Naive thymus-derived CD4-positive, alpha-beta T cell (primary cell): ENCODE results near the gene EXD3. TPM values are rescaled to one million over a fixed set of nuclear protein-coding genes. Genes with fewer than 3 reads are reported as not detected.

Experiments used
- ATAC-seq: fragments of 150-1000 bp; cut with Tn5 transposase; 2 replicates; pipeline ENCODE4 v1.10.0; 2021; ENCODE audit warnings: mild to moderate bottlenecking, moderate library complexity
- CTCF ChIA-PET: fragments of 350-600 bp; sonication (Branson Sonifier 250); formaldehyde crosslinking; loops from one replicate; lab custom pipeline; 2021; ENCODE audit warnings: antibody characterized with exemption; lab: Charles Lee
- POLR2A ChIA-PET: fragments of 350-600 bp; sonication (Branson Sonifier 250); formaldehyde crosslinking; loops from one replicate; lab custom pipeline; 2021; ENCODE audit warnings: antibody characterized with exemption, inconsistent platforms; lab: Charles Lee
- DNase-seq, 9 donors: peaks; one replicate each; pipeline versions ENCODE4 v3.0.0 to v3.0.0-alpha.2; 2020 to 2022; ENCODE audit warnings: mixed read lengths in 1 of 9
- H3K27ac ChIP-seq: one replicate; pipeline ENCODE4 v1.7.0; 2013; ENCODE audit warnings: mild to moderate bottlenecking, low read depth, low read length, moderate library complexity
- H3K27me3 ChIP-seq, 2 donors: one replicate each; pipeline ENCODE4 v1.7.0; 2013; ENCODE audit warnings: low read length in 2 of 2, mild to moderate bottlenecking in 2 of 2, moderate library complexity in 2 of 2; ENCODE audit not compliant: control insufficient read depth in 2 of 2, insufficient read depth in 2 of 2
- H3K36me3 ChIP-seq, 3 experiments: 1 replicate in 2 of 3; 2 replicates in 1 of 3; pipeline ENCODE4 v1.7.0; 2013; ENCODE audit warnings: low read length in 3 of 3, mild to moderate bottlenecking in 3 of 3, moderate library complexity in 1 of 3; ENCODE audit not compliant: insufficient read depth in 3 of 3, control insufficient read depth in 2 of 3
- H3K4me1 ChIP-seq, 2 donors: one replicate each; pipeline ENCODE4 v1.7.0; 2013; ENCODE audit warnings: low read length in 2 of 2, mild to moderate bottlenecking in 2 of 2, moderate library complexity in 1 of 2; ENCODE audit not compliant: control insufficient read depth in 2 of 2, insufficient read depth in 2 of 2
- H3K4me3 ChIP-seq: 2 replicates; pipeline ENCODE4 v1.7.0; 2013; ENCODE audit warnings: mild to moderate bottlenecking, low read length
- H3K9me3 ChIP-seq, 3 experiments: 1 replicate in 2 of 3; 2 replicates in 1 of 3; pipeline ENCODE4 v1.7.0; 2013; ENCODE audit warnings: low read length in 3 of 3; ENCODE audit not compliant: control insufficient read depth in 2 of 3
- H3K27ac Mint-ChIP-seq, 9 donors: one replicate each; pipeline ENCODE4 v1.8.0; 2020 to 2022; ENCODE audit warnings: mixed read lengths in 9 of 9, mild to moderate bottlenecking in 8 of 9, moderate library complexity in 5 of 9, inconsistent platforms in 2 of 9
- H3K27me3 Mint-ChIP-seq, 5 donors: one replicate each; pipeline ENCODE4 v1.8.0; 2021 to 2022; ENCODE audit warnings: mixed read lengths in 5 of 5, mild to moderate bottlenecking in 1 of 5
- H3K36me3 Mint-ChIP-seq, 5 donors: one replicate each; pipeline ENCODE4 v1.8.0; 2020 to 2022; ENCODE audit warnings: mixed read lengths in 5 of 5, mild to moderate bottlenecking in 3 of 5, inconsistent platforms in 1 of 5
- H3K4me1 Mint-ChIP-seq, 7 donors: one replicate each; pipeline ENCODE4 v1.8.0; 2020 to 2022; ENCODE audit warnings: mixed read lengths in 7 of 7, mild to moderate bottlenecking in 3 of 7, inconsistent platforms in 1 of 7
- H3K4me3 Mint-ChIP-seq, 10 donors: one replicate each; pipeline ENCODE4 v1.8.0; 2020 to 2022; ENCODE audit warnings: mild to moderate bottlenecking in 10 of 10, mixed read lengths in 10 of 10, moderate library complexity in 6 of 10, inconsistent platforms in 2 of 10
- H3K9me3 Mint-ChIP-seq, 11 donors: one replicate each; pipeline ENCODE4 v1.8.0; 2020 to 2022; ENCODE audit warnings: mixed read lengths in 11 of 11, mild to moderate bottlenecking in 4 of 11, inconsistent platforms in 1 of 11, moderate library complexity in 1 of 11
- intact Hi-C, 2 donors: fragments of 100-400 bp; cut with micrococcal nuclease; formaldehyde crosslinking; loops; one replicate each; pipeline ENCODE4 v1.15.1; 2023
- polyA plus RNA-seq, 2 donors: library from polyadenylated mRNA; unstranded; fragments of 300-500 nt; fragmentation: Illumina TruSeq; gene quantifications; one replicate each; pipeline ENCODE4 v1.2.3, GENCODE V29; 2021
- total RNA-seq, 6 experiments: library from RNA in 5 of 6; stranded (reverse) in 5 of 6; gene quantifications; 1 replicate in 5 of 6; 2 replicates in 1 of 6; pipeline ENCODE4 v1.2.3 and lab custom pipeline; 2021 to 2026

Gene EXD3
- total and polyA plus RNA-seq, 7 experiments from 2014 or later, result 3.5 to 27.2 (median 23.4) TPM

DNA sequence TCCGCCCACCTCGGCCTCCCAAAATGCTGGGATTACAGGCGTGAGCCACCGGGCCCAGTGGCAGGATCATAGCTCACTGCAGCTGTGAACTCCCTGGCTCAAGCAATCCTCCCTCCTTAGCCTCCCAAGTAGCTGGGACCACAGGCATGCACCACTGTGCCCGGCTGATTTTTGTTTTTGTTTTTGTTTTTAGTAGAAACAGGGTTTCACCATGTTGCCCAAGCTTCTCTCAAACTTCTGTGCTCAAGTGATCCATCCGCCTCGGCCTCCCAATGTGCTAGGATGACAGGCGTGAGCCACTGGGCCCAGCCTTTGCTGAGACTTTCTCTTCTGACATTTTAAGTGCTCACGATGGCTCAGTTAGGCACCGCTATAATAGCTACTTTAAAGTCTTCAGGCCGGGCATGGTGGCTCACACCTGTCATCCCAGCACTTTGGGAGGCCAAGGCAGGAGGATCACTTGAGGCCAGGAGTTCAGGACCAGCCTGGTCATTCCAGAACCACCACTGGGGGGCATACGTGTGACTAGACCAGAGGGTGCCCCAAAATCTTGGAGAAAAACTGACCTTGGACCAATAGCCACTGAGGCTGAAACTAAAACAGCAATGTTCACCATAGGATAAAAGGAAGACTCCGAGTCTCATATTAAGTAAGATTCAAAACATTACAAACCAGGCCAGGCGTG is 21.3 kb upstream of the EXD3 start:
- peak in 1 of 9 donors; percentile 6 for DNase-seq
- no peak for ATAC-seq

DNA sequence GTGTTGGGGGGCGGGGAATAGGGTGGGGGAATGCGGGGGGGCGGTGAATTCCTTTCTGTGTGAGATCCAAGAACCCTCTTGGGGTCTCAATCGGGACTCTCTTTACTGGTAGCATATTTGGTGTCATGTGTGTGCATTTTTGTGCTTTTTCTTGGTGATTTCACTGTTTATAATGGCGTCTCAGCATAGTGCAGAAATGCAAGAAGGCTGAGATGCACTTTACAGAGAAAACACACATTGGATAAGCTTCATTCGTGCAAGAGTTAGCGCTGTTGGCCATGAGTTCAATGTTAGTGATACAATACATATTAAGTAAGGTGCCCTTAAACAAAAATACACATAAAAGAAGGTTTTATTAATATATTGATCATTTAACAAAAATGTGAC is 19.0 kb upstream of the EXD3 start:
- peak overlapping the region in 3 of 9 donors; percentile 34 to 86 (median 78) for H3K27ac Mint-ChIP-seq
- Histone ChIP-seq H3K36me3 (no peaks in the 10 kb centered on the region), H3K9me3 (no peaks in the 10 kb centered on the region), H3K27ac (no peak overlapping the region), H3K4me3 (no peak overlapping the region), H3K27me3 (no peaks in the 10 kb centered on the region), H3K4me1 (peaks cover 6 to 10% of the 10 kb centered on the region in 2 donors)
- H3K27me3 Mint-ChIP-seq, result peaks cover 9 to 26% (median 11%) of the 10 kb centered on the region in 5 donors
- peaks cover 0 to 2% (median 0%) of the 10 kb centered on the region in 11 donors for H3K9me3 Mint-ChIP-seq
- H3K4me3 Mint-ChIP-seq, result peak overlapping the region; percentile 56 to 89 (median 79)
- H3K4me1 Mint-ChIP-seq, result peaks cover 8 to 28% (median 19%) of the 10 kb centered on the region in 7 donors
- intact Hi-C loops, result no loop called here
- DNase-seq (no peak), ATAC-seq (no peak)
- ChIA-PET POLR2A (interaction anchor here (0.6 kb wide), 1 partner anchor 25 kb away, joined by 3 read pairs; no protein-coding TSS in a partner anchor), CTCF (interaction anchor here (3.0 kb wide), 1 partner anchor 18 kb away, joined by 19 read pairs; the partner anchor contains the start of genes EXD3 and NOXA1)
- H3K36me3 Mint-ChIP-seq, result peaks cover 0 to 3% (median 0%) of the 10 kb centered on the region in 5 donors

More for the DNA sequence above, 21.3 kb upstream of the EXD3 start:
- Mint-ChIP-seq H3K27ac (peak overlapping the region in 2 of 9 donors; percentile 30 to 33), H3K36me3 (peaks cover 0 to 3% (median 0%) of the 10 kb centered on the region in 5 donors), H3K4me1 (peaks cover 8 to 37% (median 29%) of the 10 kb centered on the region in 7 donors), H3K9me3 (peaks cover 0 to 2% (median 0%) of the 10 kb centered on the region in 11 donors), H3K4me3 (no peak overlapping the region), H3K27me3 (peaks cover 9 to 26% (median 10%) of the 10 kb centered on the region in 5 donors)
- peaks cover 6 to 10% of the 10 kb centered on the region in 2 donors for H3K4me1 ChIP-seq
- no peak overlapping the region for H3K27ac ChIP-seq
- no peak overlapping the region for H3K4me3 ChIP-seq
- ChIA-PET POLR2A (interaction anchor here (1.6 kb wide), 1 partner anchor 21 kb away, joined by 4 read pairs; the partner anchor contains the start of genes EXD3 and NOXA1), CTCF (interaction anchor here (0.7 to 3.0 kb wide), 2 partner anchors 20 to 202 kb away, joined by 3 to 19 read pairs; partner anchors contain the start of genes EXD3 and NOXA1)
- H3K9me3 ChIP-seq, result no peaks in the 10 kb centered on the region
- intact Hi-C loops, result loop anchor here (2.0 kb wide), 2 partner anchors 19 to 149 kb away; no protein-coding TSS in a partner anchor
- no peaks in the 10 kb centered on the region for H3K36me3 ChIP-seq
- H3K27me3 ChIP-seq, result no peaks in the 10 kb centered on the region

DNA sequence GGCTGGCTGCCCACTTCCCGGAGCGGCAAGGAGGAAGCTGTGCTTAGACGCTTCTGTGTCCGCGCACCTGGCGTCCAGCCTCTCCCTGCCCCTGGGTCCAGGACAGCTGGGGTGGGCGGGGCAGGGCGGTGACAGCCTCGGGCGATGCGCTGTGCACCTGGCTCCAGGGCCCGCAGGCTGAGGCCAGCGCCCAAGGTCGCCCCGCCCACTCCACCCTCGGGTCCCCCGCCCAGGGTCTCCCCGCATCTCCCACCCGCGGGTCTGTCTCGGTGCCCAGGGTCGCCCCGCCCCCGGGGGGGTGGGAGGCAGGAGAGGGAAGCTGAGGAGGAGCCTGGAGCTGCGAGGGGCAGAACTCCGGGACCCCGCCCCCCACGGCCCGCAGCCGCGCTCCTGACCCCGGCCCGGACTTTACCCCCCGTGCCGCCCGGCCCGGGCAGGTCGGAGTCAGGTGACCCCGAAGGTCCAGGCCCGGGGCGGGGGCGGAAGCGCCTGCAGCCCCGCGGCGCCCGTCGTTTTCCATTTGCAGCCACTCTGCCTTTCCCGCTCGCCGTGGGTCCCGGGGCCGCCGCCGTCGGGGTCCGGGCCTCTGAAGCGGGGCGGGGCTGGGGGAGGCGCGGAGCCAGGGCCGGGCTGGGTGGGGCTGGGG is 18.4 kb upstream of the EXD3 start, which contains the start of gene ENTPD8:
Gene ENTPD8 (minus strand): TSS at position 69 of the 646 bp plus-strand sequence. CDS start 3,072 bp downstream, outside the sequence.
- DNase-seq (peak in 1 of 9 donors; percentile 21), ATAC-seq (peak; percentile 2)
- Mint-ChIP-seq H3K36me3 (peaks cover 0 to 3% (median 0%) of the 10 kb centered on the region in 5 donors), H3K9me3 (peaks cover 0 to 2% (median 0%) of the 10 kb centered on the region in 11 donors), H3K27me3 (peaks cover 9 to 26% (median 11%) of the 10 kb centered on the region in 5 donors), H3K4me3 (peak within 1 kb of the TSS; percentile 56 to 89 (median 79)), H3K4me1 (peaks cover 8 to 23% (median 15%) of the 10 kb centered on the region in 7 donors), H3K27ac (peak within 1 kb of the TSS in 3 of 9 donors; percentile 34 to 86 (median 78))
- POLR2A ChIA-PET, result interaction anchor here (0.6 kb wide), 1 partner anchor 24 kb away, joined by 3 read pairs; no protein-coding TSS in a partner anchor
- Histone ChIP-seq H3K4me1 (peaks cover 6 to 10% of the 10 kb centered on the region in 2 donors), H3K9me3 (no peaks in the 10 kb centered on the region), H3K36me3 (no peaks in the 10 kb centered on the region), H3K27ac (no peak within 1 kb of the TSS), H3K4me3 (no peak within 1 kb of the TSS), H3K27me3 (no peaks in the 10 kb centered on the region)
- intact Hi-C loops, result no loop called here
- CTCF ChIA-PET, result interaction anchor here (3.0 kb wide), 1 partner anchor 17 kb away, joined by 19 read pairs; the partner anchor contains the start of genes EXD3 and NOXA1

DNA sequence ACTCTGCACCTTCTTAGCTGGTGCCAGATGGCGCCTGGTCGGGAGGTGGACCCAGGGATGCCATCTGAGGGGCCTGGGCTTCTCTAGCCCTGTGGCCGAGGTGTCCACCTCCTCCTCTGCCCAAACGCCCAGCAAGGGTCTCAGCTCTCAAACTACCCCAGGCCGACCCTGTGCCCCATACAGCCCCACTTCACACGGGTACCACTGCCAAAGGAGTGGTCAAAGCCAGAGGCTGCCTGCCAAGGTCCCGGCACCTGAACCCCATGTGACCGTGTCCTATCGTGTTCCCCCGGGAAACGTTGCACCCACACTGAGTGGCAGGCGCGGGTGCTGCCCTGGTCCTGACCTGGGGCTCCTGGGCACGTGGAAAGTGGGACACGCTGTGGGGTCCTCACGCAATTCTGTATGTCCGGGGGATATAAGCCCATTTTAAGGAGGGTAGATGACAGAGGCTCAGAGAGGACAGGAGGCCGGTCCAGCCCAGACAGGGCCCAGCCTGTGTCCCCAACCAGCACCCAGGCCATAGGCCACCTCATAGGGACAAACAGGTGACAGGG is 16.3 kb upstream of the EXD3 start:
- Mint-ChIP-seq H3K36me3 (peaks cover 0 to 3% (median 0%) of the 10 kb centered on the region in 5 donors), H3K27ac (no peak overlapping the region), H3K4me1 (peaks cover 2 to 6% (median 5%) of the 10 kb centered on the region in 7 donors), H3K27me3 (peaks cover 9 to 24% (median 11%) of the 10 kb centered on the region in 5 donors), H3K9me3 (peaks cover 0 to 2% (median 0%) of the 10 kb centered on the region in 11 donors), H3K4me3 (peak overlapping the region in 3 of 10 donors; percentile 8 to 29 (median 20))
- H3K36me3 ChIP-seq, result no peaks in the 10 kb centered on the region
- no peaks in the 10 kb centered on the region for H3K9me3 ChIP-seq
- no peaks in the 10 kb centered on the region for H3K27me3 ChIP-seq
- ChIA-PET CTCF (no interaction called here), POLR2A (no interaction called here)
- intact Hi-C loops, result no loop called here
- no peaks in the 10 kb centered on the region for H3K4me1 ChIP-seq
- no peak overlapping the region for H3K27ac ChIP-seq
- no peak overlapping the region for H3K4me3 ChIP-seq
- ATAC-seq (no peak), DNase-seq (peak in 1 of 9 donors; percentile 4)

DNA sequence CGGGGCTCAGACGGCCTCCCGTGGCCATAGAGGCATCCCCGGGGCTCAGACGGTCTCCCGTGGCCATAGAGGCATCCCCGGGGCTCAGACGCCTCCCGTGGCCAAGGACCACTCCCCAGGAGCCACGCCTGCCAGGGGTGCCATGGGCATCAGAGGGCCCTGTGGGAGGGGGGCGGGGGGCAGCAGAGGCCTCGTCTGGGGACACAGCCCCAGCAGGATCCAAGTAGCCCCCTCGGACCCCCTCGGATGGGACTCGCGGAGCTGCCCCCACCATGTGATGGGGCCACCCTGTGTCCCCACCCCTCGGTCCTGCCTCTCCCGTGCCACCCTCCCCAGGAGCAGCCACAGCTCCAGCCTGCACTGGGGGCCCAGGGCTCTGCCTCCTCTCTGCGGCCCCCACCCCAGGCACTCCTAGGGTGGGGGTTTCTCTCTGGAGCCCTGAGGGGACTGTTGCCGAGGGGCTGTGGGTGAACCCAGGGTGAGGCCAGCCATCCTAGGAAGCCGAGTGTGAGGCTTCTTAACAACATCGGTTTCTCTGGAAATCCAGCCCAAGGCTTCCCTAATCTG is 15.7 kb upstream of the EXD3 start:
- Histone ChIP-seq H3K27ac (no peak overlapping the region), H3K9me3 (no peaks in the 10 kb centered on the region), H3K4me1 (no peaks in the 10 kb centered on the region), H3K27me3 (no peaks in the 10 kb centered on the region), H3K36me3 (no peaks in the 10 kb centered on the region), H3K4me3 (no peak overlapping the region)
- intact Hi-C loops, result no loop called here
- Mint-ChIP-seq H3K27ac (no peak overlapping the region), H3K4me1 (peaks cover 2 to 6% (median 5%) of the 10 kb centered on the region in 7 donors), H3K36me3 (peaks cover 0 to 3% (median 0%) of the 10 kb centered on the region in 5 donors), H3K9me3 (peaks cover 0 to 2% (median 0%) of the 10 kb centered on the region in 11 donors), H3K27me3 (peaks cover 9 to 22% (median 11%) of the 10 kb centered on the region in 5 donors), H3K4me3 (no peak overlapping the region)
- no peak for DNase-seq
- CTCF ChIA-PET, result no interaction called here
- POLR2A ChIA-PET, result no interaction called here
- no peak for ATAC-seq
